GM19372 (cell line): ENCODE data around the gene PRPF19.
"Not testable (repeated sequence)": the region's sequence is repeated elsewhere in the genome, so short reads cannot be mapped to it uniquely, and the experiment has no call there.

Experiments
- ATAC-seq: cut with Tn5 transposase; IDR thresholded peaks from one replicate; pipeline ENCODE4 v1.9.1; 2021; ENCODE audit warnings: mild to moderate bottlenecking, low read depth, moderate library complexity; ENCODE audit not compliant: unreplicated experiment

Gene PRPF19

GRCh38 chr11:60910281-60910687, 3.9 kb upstream of the PRPF19 start:
- ATAC-seq, result peak; percentile 41

GRCh38 chr11:60909680-60910280, 3.4 kb upstream of the PRPF19 start:
- ATAC-seq, result not testable (repeated sequence)

DNA sequence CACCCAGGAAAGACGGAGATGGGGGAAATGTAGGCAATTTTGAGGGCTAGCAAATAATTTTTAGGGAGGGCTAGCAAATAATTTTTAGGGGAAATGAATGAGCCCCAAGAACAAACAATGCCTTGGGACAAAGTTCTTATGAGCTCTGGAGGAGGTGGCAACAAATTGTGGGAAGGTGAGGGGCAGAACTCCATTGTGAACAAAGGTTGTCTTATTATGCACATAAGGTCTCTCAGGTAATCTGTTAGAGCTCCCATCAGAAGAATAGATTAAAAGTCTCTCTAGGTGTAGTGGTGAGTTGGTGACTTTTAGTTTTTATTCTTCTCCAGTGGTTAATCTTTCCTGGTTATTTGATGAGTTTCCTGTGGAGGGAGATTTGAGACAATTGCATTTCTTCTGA, 2.4 kb upstream of the PRPF19 start:
- ATAC-seq, result no peak

DNA sequence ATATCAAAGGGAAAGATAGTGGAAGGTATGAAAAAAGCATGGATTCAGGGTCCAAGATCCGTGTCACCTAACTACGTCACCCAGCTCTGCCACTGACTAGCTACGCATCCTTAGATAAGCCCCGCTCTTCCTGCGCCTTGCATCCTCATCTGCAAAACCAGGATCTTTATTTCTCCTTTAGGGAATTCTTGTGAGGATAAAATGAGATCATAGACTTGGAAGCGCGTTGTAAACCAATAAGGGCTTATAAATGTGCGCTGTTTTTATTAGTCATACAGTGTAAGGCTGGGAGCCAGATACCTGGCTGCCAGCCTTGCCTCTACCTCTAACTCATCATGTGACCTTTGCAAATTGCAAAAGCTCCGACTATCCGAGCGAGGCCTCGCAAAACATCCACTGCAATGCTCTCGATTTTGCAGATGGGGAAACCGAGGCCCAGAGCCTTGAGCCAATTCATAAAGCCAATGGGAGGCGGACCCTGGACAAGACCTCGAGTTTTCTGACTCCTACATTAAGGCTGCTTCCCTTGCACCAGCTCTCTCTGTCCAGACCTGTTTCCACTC, 753 bp downstream of the PRPF19 start:
- no peak for ATAC-seq

- ATAC-seq, result no peak
Measured at GRCh38 chr11:60905047-60905446, 1.3 kb downstream of the PRPF19 start.

GRCh38 chr11:60902625-60903024, 3.8 kb downstream of the PRPF19 start:
- ATAC-seq, result no peak

- no peak for ATAC-seq
Measured at GRCh38 chr11:60900673-60901404, 5.5 kb downstream of the PRPF19 start.

GRCh38 chr11:60899977-60900376, 6.4 kb downstream of the PRPF19 start:
- no peak for ATAC-seq

GRCh38 chr11:60899046-60899936, 7.1 kb downstream of the PRPF19 start:
- no peak for ATAC-seq

- ATAC-seq, result no peak
Measured at GRCh38 chr11:60897496-60897895, 8.9 kb downstream of the PRPF19 start.

- ATAC-seq, result no peak
Measured at GRCh38 chr11:60895687-60896086, 10.7 kb downstream of the PRPF19 start.

DNA sequence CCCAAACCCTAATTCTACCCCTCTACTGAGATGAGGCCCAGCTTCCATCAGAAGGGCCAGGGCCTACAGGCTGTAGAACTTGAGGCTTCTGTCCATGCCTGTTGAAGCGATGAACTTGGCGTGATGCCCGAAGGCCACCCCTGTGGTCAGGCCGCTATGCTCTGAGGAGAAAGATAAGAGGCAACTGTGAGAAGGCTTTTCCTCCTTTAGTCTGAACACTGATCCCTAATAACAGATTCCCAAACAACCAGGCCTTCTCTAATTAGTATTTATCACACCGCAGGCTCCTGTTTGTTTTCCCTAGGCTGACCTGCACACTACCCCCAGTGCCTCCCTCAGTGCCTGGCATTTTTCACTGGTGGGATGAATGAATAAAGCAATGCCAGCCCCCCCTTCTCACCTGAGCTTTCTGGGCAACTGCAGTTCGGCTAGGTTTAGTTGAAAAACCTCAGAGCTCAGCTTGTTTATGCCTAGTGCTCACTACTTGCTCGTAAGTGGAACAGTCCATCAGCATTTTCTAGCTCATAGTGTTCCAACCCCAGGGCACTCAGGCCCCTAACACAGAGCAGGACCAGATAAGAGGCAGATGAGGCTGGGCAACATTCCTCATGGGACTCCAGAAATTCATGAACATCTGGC, 15.2 kb downstream of the PRPF19 start:
- ATAC-seq, result no peak

DNA sequence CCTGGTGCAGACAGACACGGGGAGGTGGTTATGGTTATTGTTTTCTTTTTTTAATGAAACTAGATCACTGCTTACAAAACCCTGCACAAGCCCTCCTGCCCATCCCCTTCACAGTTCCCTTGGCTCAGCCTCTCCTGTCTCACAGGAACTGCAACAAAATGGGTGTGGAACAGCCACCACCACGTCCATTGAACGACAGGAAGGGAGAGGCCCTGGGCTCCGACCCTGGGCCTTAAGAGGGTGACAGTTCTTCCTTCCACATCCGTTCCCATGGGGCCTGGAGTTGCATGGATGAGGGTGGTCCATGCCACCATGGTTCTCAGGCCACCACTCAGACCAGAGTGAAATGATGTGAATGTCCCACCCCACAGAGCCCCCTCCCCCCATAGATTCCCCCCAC, 15.7 kb downstream of the PRPF19 start:
- ATAC-seq, result no peak

DNA sequence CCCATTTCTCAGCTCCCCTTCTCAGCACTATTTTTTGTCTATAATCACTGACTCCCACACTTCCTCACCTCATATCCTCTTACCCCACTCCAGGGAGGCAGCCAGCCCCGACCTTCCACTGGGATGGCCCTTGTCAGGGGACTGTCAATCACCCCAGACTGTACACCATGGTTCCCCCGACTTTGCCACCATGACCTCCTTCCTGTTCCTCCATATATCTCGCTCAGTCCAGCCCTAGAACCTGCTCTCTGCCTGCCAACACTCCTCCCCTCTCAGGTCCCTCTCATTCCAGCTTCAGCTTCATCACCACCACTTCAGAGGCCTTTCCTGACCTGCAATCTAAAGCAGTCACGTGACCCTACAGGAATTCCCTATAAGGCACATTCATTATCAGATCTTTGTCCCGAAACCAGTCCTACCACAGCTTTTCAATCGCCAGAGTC, 16.5 kb downstream of the PRPF19 start:
- no peak for ATAC-seq

DNA sequence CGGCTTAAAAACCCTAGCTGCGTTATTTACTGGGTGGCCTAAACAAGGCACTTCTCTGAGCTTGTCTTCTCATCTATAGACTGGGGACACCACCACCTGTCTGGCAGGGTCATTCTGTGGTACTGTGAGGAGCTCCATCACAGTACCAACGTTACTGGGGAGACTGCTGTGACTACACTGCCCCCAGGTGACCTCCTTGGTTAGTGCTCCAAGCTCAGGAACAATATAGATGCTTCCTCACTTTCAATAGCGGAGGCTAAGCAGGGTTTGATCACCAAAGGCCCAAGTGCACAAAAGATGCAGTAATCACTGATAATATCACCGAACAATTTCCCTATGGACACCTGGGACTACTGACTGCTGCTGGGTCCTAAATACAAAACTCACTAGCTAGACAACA, 18.8 kb downstream of the PRPF19 start:
- ATAC-seq, result no peak

DNA sequence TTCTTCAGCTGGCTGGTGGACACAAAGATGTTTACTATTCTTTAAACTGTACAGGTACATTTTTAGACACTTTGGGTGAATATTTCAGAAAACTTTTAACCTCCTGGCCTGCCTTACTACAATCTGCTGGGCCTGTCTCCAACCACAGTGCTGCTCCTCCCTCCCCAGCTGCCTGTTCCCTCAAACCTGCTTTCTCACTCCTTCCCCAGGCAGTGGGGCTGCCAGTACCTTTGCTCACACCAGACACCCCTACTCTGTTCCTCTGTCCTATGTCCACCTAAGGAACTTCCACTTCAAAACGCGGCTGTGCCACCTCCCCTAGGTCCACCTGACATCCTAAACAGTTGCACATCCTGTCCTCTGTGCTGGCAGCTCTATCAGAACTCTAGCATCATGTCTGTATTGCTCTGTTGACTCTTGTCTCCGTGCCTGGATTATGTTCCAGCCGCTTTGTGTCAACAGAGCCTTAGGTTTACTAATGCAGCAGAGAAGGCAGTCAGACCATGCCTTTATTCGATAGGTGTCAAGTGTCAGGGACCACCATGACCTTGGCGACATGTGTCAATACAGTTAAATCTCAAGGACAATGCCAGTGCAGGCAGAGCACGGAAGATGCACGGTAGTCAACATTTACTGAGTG, 25.6 kb downstream of the PRPF19 start:
- ATAC-seq, result no peak

- no peak for ATAC-seq
Measured at GRCh38 chr11:60879971-60880588, 26.3 kb downstream of the PRPF19 start.

DNA sequence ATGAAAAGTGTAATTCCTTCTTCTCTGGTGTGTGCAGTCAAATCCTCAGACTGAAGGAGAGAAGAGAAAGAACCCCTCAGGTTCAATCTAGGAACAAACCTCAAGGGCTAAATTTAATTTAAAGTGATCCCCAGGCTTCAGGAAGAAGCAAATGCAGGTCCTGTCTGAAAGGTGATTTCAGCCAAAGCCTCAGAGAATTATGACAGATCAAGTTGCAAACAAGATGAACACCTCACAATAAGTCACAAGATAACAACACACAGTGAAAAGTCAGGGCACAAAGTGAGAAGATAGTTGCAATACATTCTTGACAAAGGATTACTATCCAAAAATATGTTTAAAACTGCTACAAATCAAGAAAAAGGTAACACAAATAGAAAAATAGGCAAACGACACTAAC, 27.3 kb downstream of the PRPF19 start:
- ATAC-seq, result no peak

GRCh38 chr11:60878245-60879101, 27.9 kb downstream of the PRPF19 start:
- ATAC-seq, result no peak
